NCI-H510A treated with DMSO at 0.1 percent for 48 hours (cell line): Measurements from ENCODE around the gene MS4A3.
"Not testable (repeated sequence)": the region's sequence is repeated elsewhere in the genome, so short reads cannot be mapped to it uniquely, and the experiment has no call there.

ENCODE experiments used
- DNase-seq: peaks from one replicate; lab custom pipeline; 2025; lab: John Stamatoyannopoulos, UW

The MS4A3 gene

GRCh38 chr11:60056349-60056969 lies at the start of gene MS4A3:
TSS of gene MS4A3 (plus strand) at chr11:60056665. CDS start at chr11:60061161, 4,496 bp downstream.
- no peak for DNase-seq

- DNase-seq: no peak
These were observed 39.6 kb upstream of the MS4A3 start, which contains the start of gene OOSP4B for GRCh38 chr11:60016881-60017280. TSS of gene OOSP4B (plus strand) at chr11:60017181.

- DNase-seq: no peak
These were observed 38.4 kb upstream of the MS4A3 start for GRCh38 chr11:60018058-60018457.

- DNase-seq: not testable (repeated sequence)
These were observed 36.1 kb upstream of the MS4A3 start for GRCh38 chr11:60020376-60020775.

GRCh38 chr11:60029015-60029632 lies 27.3 kb upstream of the MS4A3 start:
- no peak for DNase-seq

GRCh38 chr11:60040109-60040508 lies 16.4 kb upstream of the MS4A3 start, which contains the start of gene OOSP2:
TSS of gene OOSP2 (plus strand) at chr11:60040409. CDS start at chr11:60040460, 51 bp downstream.
- no peak for DNase-seq

GRCh38 chr11:60050422-60050821 lies 6.0 kb upstream of the MS4A3 start:
- not testable (repeated sequence) for DNase-seq

GRCh38 chr11:60050839-60051238 lies 5.6 kb upstream of the MS4A3 start:
- not testable (repeated sequence) for DNase-seq

GRCh38 chr11:60059052-60059451 lies 2.6 kb downstream of the MS4A3 start:
- DNase-seq: no peak

GRCh38 chr11:60059521-60060240 lies 3.2 kb downstream of the MS4A3 start:
- no peak for DNase-seq

GRCh38 chr11:60064111-60064510 lies 7.6 kb downstream of the MS4A3 start:
- no peak for DNase-seq

- no peak for DNase-seq
These were observed 9.3 kb downstream of the MS4A3 start for GRCh38 chr11:60065801-60066200.

- no peak for DNase-seq
These were observed 13.0 kb downstream of the MS4A3 start for GRCh38 chr11:60069450-60069849.

- DNase-seq: not testable (repeated sequence)
These were observed 15.2 kb downstream of the MS4A3 start for GRCh38 chr11:60071644-60072043.

- no peak for DNase-seq
These were observed 20.9 kb downstream of the MS4A3 start for GRCh38 chr11:60077216-60077817.

GRCh38 chr11:60077981-60078380 lies 21.5 kb downstream of the MS4A3 start:
- DNase-seq: no peak

GRCh38 chr11:60078745-60079144 lies 22.3 kb downstream of the MS4A3 start:
- no peak for DNase-seq

GRCh38 chr11:60080535-60080934 lies 24.1 kb downstream of the MS4A3 start:
- no peak for DNase-seq

- DNase-seq: no peak
These were observed 28.3 kb downstream of the MS4A3 start for GRCh38 chr11:60084631-60085273.

GRCh38 chr11:60085909-60086308 lies 29.4 kb downstream of the MS4A3 start:
- DNase-seq: no peak

- no peak for DNase-seq
These were observed 30.8 kb downstream of the MS4A3 start for GRCh38 chr11:60087239-60087638.

GRCh38 chr11:60088364-60088763 lies 31.9 kb downstream of the MS4A3 start, which contains the start of gene MS4A2:
TSS of gene MS4A2 (plus strand) at chr11:60088664. CDS start at chr11:60088766, 102 bp downstream.
- DNase-seq: no peak
